GM18868 (cell line): ENCODE results near the gene L3MBTL4.

ENCODE experiments used
- ATAC-seq: cut with Tn5 transposase; IDR thresholded peaks from one replicate; pipeline ENCODE4 v1.9.1; 2021; ENCODE audit warnings: mild to moderate bottlenecking, moderate library complexity; ENCODE audit not compliant: unreplicated experiment

L3MBTL4 gene

GRCh38 chr18:6257950-6258349 lies 156.8 kb downstream of the L3MBTL4 start:
- no peak for ATAC-seq

GRCh38 chr18:6256521-6256920 lies 158.2 kb downstream of the L3MBTL4 start:
- no peak for ATAC-seq

- no peak for ATAC-seq
Observed at GRCh38 chr18:6255886-6256285, 158.8 kb downstream of the L3MBTL4 start.

GRCh38 chr18:6255116-6255705 lies 159.5 kb downstream of the L3MBTL4 start:
- peak; percentile 69 for ATAC-seq

- no peak for ATAC-seq
Observed at GRCh38 chr18:6254456-6254855, 160.3 kb downstream of the L3MBTL4 start.

- no peak for ATAC-seq
Observed at GRCh38 chr18:6251084-6251483, 163.6 kb downstream of the L3MBTL4 start.

GRCh38 chr18:6249788-6250187 lies 164.9 kb downstream of the L3MBTL4 start:
- ATAC-seq: no peak

- peak; percentile 90 for ATAC-seq
Observed at GRCh38 chr18:6249170-6249569, 165.5 kb downstream of the L3MBTL4 start.

GRCh38 chr18:6248017-6248416 lies 166.7 kb downstream of the L3MBTL4 start:
- peak; percentile 64 for ATAC-seq

- ATAC-seq: no peak
Observed at GRCh38 chr18:6242004-6242403, 172.7 kb downstream of the L3MBTL4 start.

- no peak for ATAC-seq
Observed at GRCh38 chr18:6239716-6240115, 175.0 kb downstream of the L3MBTL4 start.

GRCh38 chr18:6236258-6236657 lies 178.5 kb downstream of the L3MBTL4 start:
- no peak for ATAC-seq

- ATAC-seq: no peak
Observed at GRCh38 chr18:6222271-6222670, 192.4 kb downstream of the L3MBTL4 start.

GRCh38 chr18:6221602-6222014 lies 193.1 kb downstream of the L3MBTL4 start:
- peak; percentile 77 for ATAC-seq

- no peak for ATAC-seq
Observed at GRCh38 chr18:6220129-6220528, 194.6 kb downstream of the L3MBTL4 start.

GRCh38 chr18:6219116-6219717 lies 195.5 kb downstream of the L3MBTL4 start:
- no peak for ATAC-seq

- no peak for ATAC-seq
Observed at GRCh38 chr18:6215888-6216287, 198.8 kb downstream of the L3MBTL4 start.

- ATAC-seq: no peak
Observed at GRCh38 chr18:6211174-6211504, 203.6 kb downstream of the L3MBTL4 start.

- no peak for ATAC-seq
Observed at GRCh38 chr18:6210349-6211173, 204.2 kb downstream of the L3MBTL4 start.

- ATAC-seq: no peak
Observed at GRCh38 chr18:6207941-6208340, 206.8 kb downstream of the L3MBTL4 start.

- no peak for ATAC-seq
Observed at GRCh38 chr18:6207116-6207515, 207.6 kb downstream of the L3MBTL4 start.

GRCh38 chr18:6205706-6206105 lies 209.0 kb downstream of the L3MBTL4 start:
- ATAC-seq: no peak
